ENCODE data around the gene ZNF217. TPM values are rescaled to one million over a fixed set of nuclear protein-coding genes. Genes with fewer than 3 reads are reported as not detected.
"Not testable (repeated sequence)": the region's sequence is repeated elsewhere in the genome, so short reads cannot be mapped to it uniquely, and the experiment has no call there.

Gene ZNF217
- total RNA-seq, 1 experiment from 2014 or later = 42.9 TPM

- Mint-ChIP-seq H3K27me3 (ENCODE audit: insufficient read depth, unreplicated experiment) (no peaks in the 10 kb centered on the region), H3K4me3 (ENCODE audit: unreplicated experiment) (no peak overlapping the region), H3K4me1 (ENCODE audit: insufficient read depth, unreplicated experiment) (no peaks in the 10 kb centered on the region), H3K27ac (ENCODE audit: low read depth, unreplicated experiment) (peak overlapping the region; percentile 48), H3K36me3 (ENCODE audit: insufficient read depth, unreplicated experiment) (peaks cover 6% of the 10 kb centered on the region), H3K9me3 (ENCODE audit: unreplicated experiment) (no peaks in the 10 kb centered on the region)
- intact Hi-C loops (cut with micrococcal nuclease) = no loop called here
- no peak for DNase-seq (ENCODE audit: unreplicated experiment)
- POLR2A ChIA-PET = interaction anchor here (0.7 kb wide), 2 partner anchors 10 to 512 kb away, joined by 3 read pairs; no protein-coding TSS in a partner anchor
- no peak for TF ChIP-seq CTCF (IDR thresholded peaks at IDR 0.05; ENCODE audit: unreplicated experiment)
- CTCF ChIA-PET = interaction anchor here (0.6 to 1.6 kb wide), 8 partner anchors 9 to 1479 kb away, joined by 3 to 5 read pairs (median 4); no protein-coding TSS in a partner anchor
- no TSS peak for BruUV-seq (replicated peaks)
These were observed 36.5 kb downstream of the ZNF217 start for GRCh38 chr20:53557130-53557529.

GRCh38 chr20:53556267-53556897, 37.3 kb downstream of the ZNF217 start:
- Mint-ChIP-seq H3K9me3 (ENCODE audit: unreplicated experiment) (no peaks in the 10 kb centered on the region), H3K4me3 (ENCODE audit: unreplicated experiment) (no peak overlapping the region), H3K36me3 (ENCODE audit: insufficient read depth, unreplicated experiment) (peaks cover 6% of the 10 kb centered on the region), H3K27ac (ENCODE audit: low read depth, unreplicated experiment) (peak overlapping the region; percentile 48), H3K4me1 (ENCODE audit: insufficient read depth, unreplicated experiment) (no peaks in the 10 kb centered on the region), H3K27me3 (ENCODE audit: insufficient read depth, unreplicated experiment) (no peaks in the 10 kb centered on the region)
- no peak for TF ChIP-seq CTCF (IDR thresholded peaks at IDR 0.05; ENCODE audit: unreplicated experiment)
- no TSS peak for BruUV-seq (replicated peaks)
- ChIA-PET CTCF (interaction anchor here (0.6 to 1.6 kb wide), 2 partner anchors 9 to 1478 kb away, joined by 4 to 5 read pairs; no protein-coding TSS in a partner anchor), POLR2A (interaction anchor here (0.7 kb wide), 1 partner anchor 513 kb away, joined by 3 read pairs; no protein-coding TSS in a partner anchor)
- intact Hi-C loops (cut with micrococcal nuclease) = no loop called here
- DNase-seq (ENCODE audit: unreplicated experiment) = no peak

- ChIA-PET CTCF (interaction anchor here (0.5 to 0.6 kb wide), 2 partner anchors 310 to 510 kb away, joined by 3 to 4 read pairs; no protein-coding TSS in a partner anchor), POLR2A (no interaction called here)
- Mint-ChIP-seq H3K4me3 (ENCODE audit: unreplicated experiment) (no peak overlapping the region), H3K9me3 (ENCODE audit: unreplicated experiment) (no peaks in the 10 kb centered on the region), H3K27me3 (ENCODE audit: insufficient read depth, unreplicated experiment) (no peaks in the 10 kb centered on the region), H3K27ac (ENCODE audit: low read depth, unreplicated experiment) (no peak overlapping the region), H3K36me3 (ENCODE audit: insufficient read depth, unreplicated experiment) (peaks cover 6% of the 10 kb centered on the region), H3K4me1 (ENCODE audit: insufficient read depth, unreplicated experiment) (no peaks in the 10 kb centered on the region)
- no peak for DNase-seq (ENCODE audit: unreplicated experiment)
- no TSS peak for BruUV-seq (replicated peaks)
- intact Hi-C loops (cut with micrococcal nuclease) = no loop called here
- TF ChIP-seq CTCF (IDR thresholded peaks at IDR 0.05; ENCODE audit: unreplicated experiment) = no peak
These were observed 37.8 kb downstream of the ZNF217 start for GRCh38 chr20:53555816-53556215.

- BruUV-seq (replicated peaks) = no TSS peak
- H3K27ac Mint-ChIP-seq (ENCODE audit: low read depth, unreplicated experiment) = no peak overlapping the region
These were observed 38.6 kb downstream of the ZNF217 start for GRCh38 chr20:53555081-53555480.

GRCh38 chr20:53552572-53552893, 41.1 kb downstream of the ZNF217 start:
- H3K27me3 Mint-ChIP-seq (ENCODE audit: insufficient read depth, unreplicated experiment); POLR2A ChIA-PET; DNase-seq (ENCODE audit: unreplicated experiment): not testable (repeated sequence)

More at GRCh38 chr20:53555081-53555480, 38.6 kb downstream of the ZNF217 start:
- DNase-seq (ENCODE audit: unreplicated experiment) = no peak
- intact Hi-C loops (cut with micrococcal nuclease) = no loop called here
- ChIA-PET CTCF (interaction anchor here (0.5 to 0.7 kb wide), 2 partner anchors 311 to 541 kb away, joined by 3 to 4 read pairs; no protein-coding TSS in a partner anchor), POLR2A (no interaction called here)
- H3K27me3 Mint-ChIP-seq (ENCODE audit: insufficient read depth, unreplicated experiment) = no peaks in the 10 kb centered on the region
- H3K4me1 Mint-ChIP-seq (ENCODE audit: insufficient read depth, unreplicated experiment) = no peaks in the 10 kb centered on the region
- peaks cover 6% of the 10 kb centered on the region for H3K36me3 Mint-ChIP-seq (ENCODE audit: insufficient read depth, unreplicated experiment)
- H3K4me3 Mint-ChIP-seq (ENCODE audit: unreplicated experiment) = no peak overlapping the region
- no peak for TF ChIP-seq CTCF (IDR thresholded peaks at IDR 0.05; ENCODE audit: unreplicated experiment)
- no peaks in the 10 kb centered on the region for H3K9me3 Mint-ChIP-seq (ENCODE audit: unreplicated experiment)

GRCh38 chr20:53551719-53552571, 41.7 kb downstream of the ZNF217 start:
- H3K9me3 Mint-ChIP-seq (ENCODE audit: unreplicated experiment); intact Hi-C loops (cut with micrococcal nuclease); H3K4me1 Mint-ChIP-seq (ENCODE audit: insufficient read depth, unreplicated experiment); DNase-seq (ENCODE audit: unreplicated experiment); POLR2A ChIA-PET; H3K36me3 Mint-ChIP-seq (ENCODE audit: insufficient read depth, unreplicated experiment); BruUV-seq (replicated peaks); H3K27ac Mint-ChIP-seq (ENCODE audit: low read depth, unreplicated experiment); H3K27me3 Mint-ChIP-seq (ENCODE audit: insufficient read depth, unreplicated experiment); H3K4me3 Mint-ChIP-seq (ENCODE audit: unreplicated experiment): not testable (repeated sequence)
- CTCF ChIA-PET = interaction anchor here (0.6 to 9.1 kb wide), 10 partner anchors 10 to 1423 kb away, joined by 3 to 159 read pairs (median 3); no protein-coding TSS in a partner anchor

More at GRCh38 chr20:53552572-53552893, 41.1 kb downstream of the ZNF217 start:
- H3K4me1 Mint-ChIP-seq (ENCODE audit: insufficient read depth, unreplicated experiment); H3K4me3 Mint-ChIP-seq (ENCODE audit: unreplicated experiment); H3K27ac Mint-ChIP-seq (ENCODE audit: low read depth, unreplicated experiment); BruUV-seq (replicated peaks); H3K36me3 Mint-ChIP-seq (ENCODE audit: insufficient read depth, unreplicated experiment); H3K9me3 Mint-ChIP-seq (ENCODE audit: unreplicated experiment); intact Hi-C loops (cut with micrococcal nuclease): not testable (repeated sequence)
- CTCF ChIA-PET = interaction anchor here (0.6 to 9.1 kb wide), 2 partner anchors 338 to 1241 kb away, joined by 3 to 159 read pairs; no protein-coding TSS in a partner anchor
